Measurements from ENCODE around the gene NFIX.
A peak's percentile ranks its signal among the peaks of the same experiment; 100 is the strongest.

NFIX gene

DNA sequence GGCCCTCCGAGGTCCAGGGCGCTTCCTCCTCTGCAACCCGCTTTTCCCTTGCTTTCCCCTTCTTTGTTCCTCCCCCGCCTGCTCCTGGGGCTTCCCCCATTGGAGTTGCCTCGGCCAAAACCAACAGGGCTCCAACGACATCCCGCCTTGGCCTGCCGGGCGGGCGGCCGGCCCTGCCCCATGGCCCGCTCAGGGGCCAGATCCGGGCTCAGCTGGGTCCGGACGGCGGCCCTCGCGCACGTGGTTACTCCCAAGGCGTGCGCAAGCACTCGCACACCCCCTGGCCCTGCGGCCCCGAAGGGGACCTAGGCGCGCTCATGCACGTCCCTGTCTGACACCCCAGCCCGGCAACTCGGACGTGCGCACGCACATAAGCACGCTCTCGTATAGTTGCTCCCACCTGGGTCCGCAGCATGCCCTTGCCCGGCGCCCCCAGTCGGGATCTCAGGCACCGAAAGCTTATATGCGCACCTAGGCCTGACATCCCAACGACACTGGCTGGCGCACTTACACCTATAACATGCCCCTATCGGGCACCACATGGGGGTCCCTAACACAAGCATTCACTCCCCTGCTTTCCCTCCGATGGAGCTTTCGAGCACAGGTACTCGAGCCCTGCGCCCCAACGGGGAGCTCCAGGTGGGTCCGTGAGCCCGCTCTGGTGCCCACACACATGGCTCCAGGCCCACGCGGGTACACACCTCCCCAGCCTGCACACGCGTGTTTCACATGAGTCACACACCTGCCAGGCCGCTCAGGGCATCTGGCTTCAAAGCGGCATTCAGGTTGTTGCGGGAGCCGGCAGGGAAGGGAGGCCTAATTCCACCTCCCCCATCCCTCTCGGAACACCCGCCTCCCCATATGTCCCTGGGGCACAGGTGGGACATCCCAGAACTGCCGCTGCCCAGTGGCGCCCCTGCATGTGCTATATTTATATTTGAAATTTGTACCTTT lies 15.0 kb downstream of the NFIX start:
- TF ChIP-seq, protein P1, sequence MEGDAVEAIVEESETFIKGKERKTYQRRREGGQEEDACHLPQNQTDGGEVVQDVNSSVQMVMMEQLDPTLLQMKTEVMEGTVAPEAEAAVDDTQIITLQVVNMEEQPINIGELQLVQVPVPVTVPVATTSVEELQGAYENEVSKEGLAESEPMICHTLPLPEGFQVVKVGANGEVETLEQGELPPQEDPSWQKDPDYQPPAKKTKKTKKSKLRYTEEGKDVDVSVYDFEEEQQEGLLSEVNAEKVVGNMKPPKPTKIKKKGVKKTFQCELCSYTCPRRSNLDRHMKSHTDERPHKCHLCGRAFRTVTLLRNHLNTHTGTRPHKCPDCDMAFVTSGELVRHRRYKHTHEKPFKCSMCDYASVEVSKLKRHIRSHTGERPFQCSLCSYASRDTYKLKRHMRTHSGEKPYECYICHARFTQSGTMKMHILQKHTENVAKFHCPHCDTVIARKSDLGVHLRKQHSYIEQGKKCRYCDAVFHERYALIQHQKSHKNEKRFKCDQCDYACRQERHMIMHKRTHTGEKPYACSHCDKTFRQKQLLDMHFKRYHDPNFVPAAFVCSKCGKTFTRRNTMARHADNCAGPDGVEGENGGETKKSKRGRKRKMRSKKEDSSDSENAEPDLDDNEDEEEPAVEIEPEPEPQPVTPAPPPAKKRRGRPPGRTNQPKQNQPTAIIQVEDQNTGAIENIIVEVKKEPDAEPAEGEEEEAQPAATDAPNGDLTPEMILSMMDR (IDR thresholded peaks at IDR 0.05; ENCODE audit: insufficient read depth, low read depth, low read length, missing control alignments) = no peak
- no peak for DNase-seq (ENCODE audit: low read depth)
- H3K4me3 ChIP-seq (ENCODE audit: low read length) = no peak overlapping the region

DNA sequence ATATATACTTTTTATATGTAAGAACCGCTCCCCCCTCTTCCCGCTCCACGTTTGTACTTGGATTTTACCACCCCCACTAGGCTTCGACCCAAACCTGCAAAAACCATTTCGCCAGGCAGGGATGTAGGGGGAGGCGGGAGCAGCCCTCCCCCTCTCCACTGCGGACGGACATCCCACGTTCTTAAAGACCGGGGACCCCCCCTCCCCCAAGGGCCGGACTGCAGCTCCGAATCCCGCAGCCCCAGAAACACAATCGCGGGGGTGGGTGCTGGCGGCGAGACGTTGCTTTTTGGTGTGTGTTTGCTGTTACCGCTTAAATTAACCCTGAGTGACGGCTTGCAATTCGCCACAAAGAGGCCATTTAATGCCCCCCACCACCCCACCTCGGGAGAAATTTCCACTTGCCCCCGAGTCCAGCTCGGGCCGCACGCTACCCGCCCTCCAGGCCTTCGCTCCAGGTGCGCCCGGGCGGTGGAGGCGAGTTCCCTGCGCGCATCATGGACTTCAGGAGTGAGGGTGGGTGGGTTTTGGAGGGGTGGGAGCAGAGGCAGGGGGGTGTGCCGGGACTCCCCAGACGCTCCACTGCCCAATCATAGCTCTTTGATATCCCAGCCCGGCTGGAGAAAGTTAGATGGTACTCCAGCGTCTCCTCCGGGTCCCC lies 15.8 kb downstream of the NFIX start:
- H3K4me3 ChIP-seq (ENCODE audit: low read length) = no peak overlapping the region

DNA sequence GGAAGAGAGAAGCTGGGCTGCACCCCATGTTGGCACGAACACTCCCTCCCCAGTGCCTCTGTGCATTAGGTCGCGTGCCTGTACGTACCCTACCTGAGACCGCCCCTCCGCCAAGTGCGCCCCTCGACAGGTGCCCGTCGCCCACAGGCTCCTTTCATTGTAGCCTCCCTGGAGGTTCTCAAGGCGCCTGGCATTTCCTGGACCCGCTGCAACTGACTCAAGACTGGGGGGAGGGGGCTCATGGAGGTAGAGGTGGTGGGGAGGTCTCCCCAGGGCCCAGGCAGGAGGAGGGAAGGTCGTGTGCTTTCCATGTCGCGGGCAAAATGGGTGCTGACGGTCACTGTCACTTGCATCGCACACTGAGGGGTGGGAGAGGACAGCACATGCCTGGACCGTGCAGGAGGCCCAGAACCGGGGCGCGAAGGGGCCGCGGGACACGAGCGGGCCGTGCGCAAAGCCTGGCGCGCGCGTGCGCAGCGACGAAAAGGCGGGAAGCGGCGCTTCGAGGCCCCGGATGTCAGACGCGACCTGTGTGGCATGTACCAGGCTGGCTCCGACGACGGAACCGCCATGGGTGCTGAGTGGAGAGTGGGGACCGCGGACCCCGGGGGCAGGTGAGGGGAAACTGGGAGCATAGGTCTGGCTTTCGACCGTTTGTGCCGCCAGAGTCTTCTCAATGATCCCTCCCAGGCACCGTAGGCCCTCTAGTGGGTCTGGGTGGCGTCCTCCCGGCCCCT lies 16.5 kb downstream of the NFIX start:
- no peak for DNase-seq (ENCODE audit: low read depth)
- H3K4me3 ChIP-seq (ENCODE audit: low read length) = no peak overlapping the region
- TF ChIP-seq, protein P1 (IDR thresholded peaks at IDR 0.05; ENCODE audit: insufficient read depth, low read depth, low read length, missing control alignments) = no peak

More for the DNA sequence above, 15.8 kb downstream of the NFIX start:
- no peak for DNase-seq (ENCODE audit: low read depth)
- TF ChIP-seq, protein P1 (IDR thresholded peaks at IDR 0.05; ENCODE audit: insufficient read depth, low read depth, low read length, missing control alignments) = no peak

DNA sequence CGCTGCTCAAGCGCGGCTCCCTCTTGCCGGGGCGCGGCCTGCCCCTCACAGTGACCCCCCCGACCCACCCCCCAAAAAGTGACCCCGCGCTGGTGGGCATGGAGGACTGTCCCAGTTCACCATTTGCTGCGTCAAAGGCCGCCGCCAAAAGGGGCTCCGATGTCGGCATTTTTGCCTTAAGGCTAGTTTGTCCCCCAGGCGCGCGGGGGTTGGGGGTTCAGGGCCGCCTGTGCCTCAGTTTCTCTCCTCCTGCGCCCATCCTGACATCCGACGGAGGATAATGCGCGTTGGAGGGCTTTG lies 17.1 kb downstream of the NFIX start:
- DNase-seq (ENCODE audit: low read depth) = no peak
- no peak overlapping the region for H3K4me3 ChIP-seq (ENCODE audit: low read length)
- TF ChIP-seq, protein P1 (IDR thresholded peaks at IDR 0.05; ENCODE audit: insufficient read depth, low read depth, low read length, missing control alignments) = no peak

DNA sequence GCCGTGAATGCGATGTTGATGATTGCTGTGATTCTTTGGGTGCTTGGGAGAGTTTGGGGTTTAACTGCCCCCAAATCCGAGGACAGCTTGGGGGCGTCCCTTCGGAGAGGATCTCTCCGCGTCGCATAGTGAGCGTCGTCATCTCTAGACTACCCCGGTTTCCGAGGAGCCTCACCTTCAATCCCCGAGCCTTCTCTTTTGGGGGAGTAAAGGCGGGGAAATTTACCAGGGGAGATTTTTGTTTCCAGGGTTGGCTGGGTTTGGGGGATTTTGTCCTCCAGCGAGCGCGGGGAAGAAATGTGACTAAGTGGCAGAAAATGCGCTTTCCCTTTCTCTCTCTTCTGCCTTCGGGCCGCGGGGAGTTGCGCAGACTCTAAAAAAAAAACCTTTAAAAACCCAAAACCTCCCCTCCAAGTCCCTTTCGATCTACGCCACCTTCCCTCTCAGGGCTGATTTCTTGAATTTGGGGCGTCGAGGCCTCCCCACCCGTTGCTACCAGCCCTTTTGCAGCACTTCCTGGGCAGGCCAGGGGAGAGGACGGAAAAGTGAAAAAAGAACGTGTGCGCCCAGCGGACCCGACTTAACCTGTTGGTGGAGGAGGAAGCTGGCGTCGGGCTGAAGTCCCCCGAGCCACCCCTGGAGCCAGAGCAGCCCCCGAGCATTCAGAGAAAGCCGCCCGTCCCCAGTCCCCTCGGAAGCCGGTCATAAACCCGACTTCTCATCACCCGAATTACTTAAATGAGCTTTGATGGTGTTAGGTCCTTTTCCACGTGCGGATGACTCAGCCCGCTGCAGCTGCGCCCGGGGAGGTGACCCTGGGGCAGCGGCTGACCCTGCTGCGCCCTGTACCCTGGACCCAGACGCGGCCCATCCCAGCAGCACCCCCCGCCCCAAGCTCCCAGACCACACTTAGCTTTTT lies 17.7 kb downstream of the NFIX start:
- peak overlapping the region; percentile 31 for H3K4me3 ChIP-seq (ENCODE audit: low read length)
- DNase-seq (ENCODE audit: low read depth) = no peak
- TF ChIP-seq, protein P1 (IDR thresholded peaks at IDR 0.05; ENCODE audit: insufficient read depth, low read depth, low read length, missing control alignments) = no peak

DNA sequence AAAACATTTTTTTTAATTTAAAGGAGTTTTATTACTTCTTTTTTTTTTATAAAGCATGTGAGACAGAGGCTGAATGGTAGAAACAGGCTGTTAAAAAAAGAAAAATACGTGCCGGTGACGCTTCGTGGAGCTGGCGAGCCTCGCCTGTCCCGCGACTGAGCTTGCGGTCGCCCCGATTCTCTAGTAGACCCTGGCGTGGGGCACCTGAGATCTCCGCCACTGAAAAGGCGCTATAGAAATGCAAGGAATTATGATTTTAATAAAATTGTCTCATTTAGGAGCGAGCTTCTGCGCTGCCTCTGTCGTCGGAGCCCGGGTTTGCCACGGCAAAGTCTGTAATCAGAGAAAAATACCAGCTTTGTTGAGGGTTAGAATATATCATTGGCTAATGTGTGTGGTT lies 18.4 kb downstream of the NFIX start:
- peak overlapping the region; percentile 31 for H3K4me3 ChIP-seq (ENCODE audit: low read length)
- TF ChIP-seq, protein P1 (IDR thresholded peaks at IDR 0.05; ENCODE audit: insufficient read depth, low read depth, low read length, missing control alignments) = no peak
- no peak for DNase-seq (ENCODE audit: low read depth)
